GM13977 (cell line): ENCODE data around the gene PRSS57.

Source experiments
- DNase-seq: peaks from one replicate; pipeline ENCODE4 v3.0.0; 2012; ENCODE audit warnings: low spot score
- CTCF ChIP-seq: IDR thresholded peaks from 2 replicates; pipeline ENCODE4 v1.5.1; 2012; ENCODE audit warnings: mild to moderate bottlenecking, control low read depth; ENCODE audit not compliant: insufficient read depth; ENCODE audit errors: extremely low read depth, missing control alignments
- in situ Hi-C: fragments of 300-500 bp; cut with MboI; formaldehyde crosslinking; loops from one replicate; pipeline ENCODE4 v1.12.0; 2022; ENCODE audit warnings: low sequenced_read_pairs, low pct_unique_long_range_greater_than_20kb, mixed read lengths, inconsistent platforms; ENCODE audit not compliant: unreplicated experiment

PRSS57 gene

GRCh38 chr19:638906-639252 lies 56.4 kb downstream of the PRSS57 start:
- no peak for TF ChIP-seq CTCF
- no peak for DNase-seq
- in situ Hi-C loops = no loop called here
